WERI-Rb-1 (cell line): ENCODE data around the gene RADIL.

Experiments used
- DNase-seq: peaks from one replicate; pipeline ENCODE4 v3.0.0-alpha.2; 2020
- H3K27ac ChIP-seq: fragments of 250-450 bp; sonication (Bioruptor Pico); 2 replicates; pipeline ENCODE4 v1.5.1; 2020; ENCODE audit warnings: mild to moderate bottlenecking, moderate library complexity
- H3K27me3 ChIP-seq: fragments of 250-450 bp; sonication (Bioruptor Pico); 2 replicates; pipeline ENCODE4 v1.5.1; 2021; ENCODE audit warnings: mild to moderate bottlenecking, low read depth, moderate library complexity; ENCODE audit not compliant: insufficient read depth, severe bottlenecking
- H3K36me3 ChIP-seq: fragments of 250-450 bp; sonication (Bioruptor Pico); 2 replicates; pipeline ENCODE4 v1.5.1; 2020; ENCODE audit warnings: mild to moderate bottlenecking, moderate library complexity
- H3K4me3 ChIP-seq: 2 replicates; pipeline ENCODE4 v1.5.1; 2011; ENCODE audit warnings: low read depth, mild to moderate bottlenecking, control low read depth, low read length
- H3K9me3 ChIP-seq: fragments of 250-450 bp; sonication (Bioruptor Pico); 2 replicates; pipeline ENCODE4 v1.5.1; 2021; ENCODE audit warnings: mild to moderate bottlenecking, moderate library complexity; ENCODE audit not compliant: severe bottlenecking
- TF ChIP-seq, protein P1 (sequence below): IDR thresholded peaks from 2 replicates; pipeline ENCODE4 v1.5.1; 2011; ENCODE audit warnings: low read depth, mild to moderate bottlenecking, control low read depth, inconsistent platforms, low read length

RADIL gene

DNA sequence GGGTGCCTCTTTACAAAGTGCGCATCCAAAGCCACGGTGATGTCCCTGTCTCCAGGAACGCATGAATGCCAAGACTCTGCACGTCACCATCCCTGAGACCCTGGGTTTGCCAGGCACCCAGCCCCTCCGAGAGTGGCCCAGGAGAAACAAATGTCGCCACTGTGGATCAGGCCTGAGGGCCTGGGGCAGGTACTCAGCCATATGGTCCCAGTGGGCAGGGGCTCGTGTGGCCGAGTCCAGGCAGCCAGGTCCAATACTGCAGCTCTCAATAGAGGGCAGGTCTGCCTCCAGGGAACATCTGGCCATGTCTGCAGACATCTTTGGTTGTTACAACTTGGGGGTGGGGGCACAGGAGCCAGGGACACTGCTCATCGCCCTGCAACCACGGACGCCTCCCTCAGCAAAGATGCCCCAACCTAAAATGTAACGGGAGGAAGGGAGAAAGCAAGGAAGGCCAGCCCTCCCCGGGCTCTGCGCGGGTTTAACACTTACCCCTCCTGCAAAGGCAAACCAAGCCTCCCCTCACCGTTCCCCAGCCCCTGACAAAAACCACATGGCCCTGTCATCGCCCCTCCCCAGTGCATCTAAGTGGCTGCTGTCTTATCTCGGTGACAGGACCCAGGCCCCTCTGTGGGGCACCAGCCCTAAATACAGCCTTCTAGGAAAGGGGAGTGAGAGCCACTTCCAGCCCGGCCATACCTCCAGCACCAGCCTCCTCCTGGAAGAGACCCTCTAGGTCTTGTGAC lies 11.4 kb downstream of the RADIL start:
- peaks cover 34% of the 10 kb centered on the region for H3K36me3 ChIP-seq
- TF ChIP-seq, protein P1, sequence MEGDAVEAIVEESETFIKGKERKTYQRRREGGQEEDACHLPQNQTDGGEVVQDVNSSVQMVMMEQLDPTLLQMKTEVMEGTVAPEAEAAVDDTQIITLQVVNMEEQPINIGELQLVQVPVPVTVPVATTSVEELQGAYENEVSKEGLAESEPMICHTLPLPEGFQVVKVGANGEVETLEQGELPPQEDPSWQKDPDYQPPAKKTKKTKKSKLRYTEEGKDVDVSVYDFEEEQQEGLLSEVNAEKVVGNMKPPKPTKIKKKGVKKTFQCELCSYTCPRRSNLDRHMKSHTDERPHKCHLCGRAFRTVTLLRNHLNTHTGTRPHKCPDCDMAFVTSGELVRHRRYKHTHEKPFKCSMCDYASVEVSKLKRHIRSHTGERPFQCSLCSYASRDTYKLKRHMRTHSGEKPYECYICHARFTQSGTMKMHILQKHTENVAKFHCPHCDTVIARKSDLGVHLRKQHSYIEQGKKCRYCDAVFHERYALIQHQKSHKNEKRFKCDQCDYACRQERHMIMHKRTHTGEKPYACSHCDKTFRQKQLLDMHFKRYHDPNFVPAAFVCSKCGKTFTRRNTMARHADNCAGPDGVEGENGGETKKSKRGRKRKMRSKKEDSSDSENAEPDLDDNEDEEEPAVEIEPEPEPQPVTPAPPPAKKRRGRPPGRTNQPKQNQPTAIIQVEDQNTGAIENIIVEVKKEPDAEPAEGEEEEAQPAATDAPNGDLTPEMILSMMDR = no peak
- no peaks in the 10 kb centered on the region for H3K27me3 ChIP-seq
- H3K27ac ChIP-seq = no peak overlapping the region
- DNase-seq = no peak
- H3K9me3 ChIP-seq = no peaks in the 10 kb centered on the region
- no peak overlapping the region for H3K4me3 ChIP-seq

GRCh38 chr7:4871056-4871680 lies 12.3 kb downstream of the RADIL start:
- no peak for DNase-seq
- H3K4me3 ChIP-seq = no peak overlapping the region
- H3K36me3 ChIP-seq = peaks cover 25% of the 10 kb centered on the region
- H3K27me3 ChIP-seq = no peaks in the 10 kb centered on the region
- H3K9me3 ChIP-seq = no peaks in the 10 kb centered on the region
- TF ChIP-seq, protein P1 = no peak
- H3K27ac ChIP-seq = no peak overlapping the region

- H3K27me3 ChIP-seq = no peaks in the 10 kb centered on the region
- H3K9me3 ChIP-seq = no peaks in the 10 kb centered on the region
- peaks cover 6% of the 10 kb centered on the region for H3K36me3 ChIP-seq
- H3K4me3 ChIP-seq = no peak overlapping the region
- no peak for DNase-seq
- no peak overlapping the region for H3K27ac ChIP-seq
- TF ChIP-seq, protein P1 = no peak
These were observed 15.0 kb downstream of the RADIL start for GRCh38 chr7:4868493-4868892.

DNA sequence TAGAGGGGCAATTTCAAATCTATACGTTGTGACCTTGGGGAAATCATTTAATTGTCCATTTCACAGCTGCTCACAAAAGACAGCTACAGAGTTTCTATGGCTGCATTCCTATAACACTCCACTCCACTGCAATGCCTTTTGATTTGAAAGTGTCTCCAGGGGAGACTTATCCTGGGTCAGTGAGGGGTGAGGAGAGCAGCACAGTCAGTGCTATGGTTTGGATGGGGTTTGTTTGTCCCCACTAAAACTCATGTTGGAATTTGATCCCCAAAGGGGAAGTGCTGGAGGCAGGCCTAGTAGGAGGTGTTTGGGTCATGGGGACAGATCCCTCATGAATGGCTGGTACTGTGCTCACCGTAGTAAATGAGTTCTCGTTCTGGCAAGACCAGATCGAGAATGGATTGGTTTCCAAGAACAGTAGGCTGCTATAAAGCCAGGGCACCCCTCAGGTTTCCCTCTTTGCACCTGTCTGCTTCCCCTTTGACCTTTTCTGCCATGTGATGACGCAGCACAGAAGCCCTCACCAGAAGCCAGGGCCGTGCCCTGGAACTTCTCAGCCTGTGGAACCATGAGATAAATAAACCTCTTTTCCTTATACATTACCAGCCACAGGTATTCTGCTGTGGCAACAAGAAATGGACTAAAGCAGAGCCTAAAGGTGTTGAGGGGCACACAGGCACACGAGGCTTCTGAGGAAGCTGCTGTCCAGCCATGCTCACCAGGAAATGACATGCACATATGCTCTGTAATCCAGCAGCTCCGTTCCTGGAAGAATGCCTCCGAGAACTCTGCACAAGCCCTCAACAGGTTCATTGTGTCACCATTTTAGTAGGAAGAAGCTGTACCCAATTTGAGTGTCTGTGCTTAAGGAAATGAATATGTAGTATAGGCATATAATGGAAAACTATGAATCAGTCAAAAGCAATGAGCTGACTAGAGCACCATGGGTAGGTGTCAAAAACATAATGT lies 16.7 kb downstream of the RADIL start:
- TF ChIP-seq, protein P1 = no peak
- H3K27ac ChIP-seq = no peak overlapping the region
- peaks cover 9% of the 10 kb centered on the region for H3K9me3 ChIP-seq
- no peak for DNase-seq
- H3K36me3 ChIP-seq = peaks cover 8% of the 10 kb centered on the region
- H3K4me3 ChIP-seq = no peak overlapping the region
- H3K27me3 ChIP-seq = no peaks in the 10 kb centered on the region

GRCh38 chr7:4862156-4862555 lies 21.4 kb downstream of the RADIL start:
- DNase-seq = no peak
- TF ChIP-seq, protein P1 = no peak
- Histone ChIP-seq H3K27me3 (no peaks in the 10 kb centered on the region), H3K27ac (no peak overlapping the region), H3K36me3 (peaks cover 6% of the 10 kb centered on the region), H3K4me3 (no peak overlapping the region), H3K9me3 (peaks cover 9% of the 10 kb centered on the region)
